Upper lobe of left lung (tissue), 4 donors: ENCODE results near the gene ARFIP1.

Source experiments
- CTCF ChIP-seq, 6 experiments: fragments of 450-650 bp in 4 of 6; fragments of 200-600 bp in 2 of 6; sonication (generic) in 2 of 6; IDR thresholded peaks; one replicate each; pipeline ENCODE4 v1.5.1; 2016 to 2019; ENCODE audit warnings: antibody characterized with exemption in 6 of 6
- POLR2A ChIP-seq, 4 donors: fragments of 450-650 bp; IDR thresholded peaks; one replicate each; pipeline ENCODE4 v1.5.1; 2016 to 2017; ENCODE audit warnings: antibody characterized with exemption in 4 of 4, mild to moderate bottlenecking in 2 of 4

GRCh38 chr4:152860046-152860445, 80.3 kb downstream of the ARFIP1 start:
- no peak for TF ChIP-seq CTCF (IDR thresholded peaks at IDR 0.05)
- TF ChIP-seq POLR2A (IDR thresholded peaks at IDR 0.05): no peak
